Aorta (tissue), 5 donors: ENCODE measurements around the gene PITHD1. TPM values are rescaled to one million over a fixed set of nuclear protein-coding genes. Genes with fewer than 3 reads are reported as not detected.
"Not testable (repeated sequence)": the region's sequence is repeated elsewhere in the genome, so short reads cannot be mapped to it uniquely, and the experiment has no call there.

Experiments used
- ATAC-seq: fragments of 200-7000 bp; cut with Tn5 transposase; one replicate; pipeline ENCODE4 v1.9.1; 2022; ENCODE audit warnings: moderate library complexity; ENCODE audit not compliant: low FRiP score
- DNase-seq, 2 donors: peaks; one replicate each; pipeline ENCODE4 v3.0.0-alpha.2; 2020
- H3K27ac ChIP-seq, 2 donors: one replicate each; pipeline ENCODE4 v1.5.1; 2013; ENCODE audit warnings: low read length in 2 of 2, mild to moderate bottlenecking in 2 of 2, moderate library complexity in 2 of 2, control low read depth in 1 of 2, inconsistent platforms in 1 of 2, low read depth in 1 of 2
- H3K27me3 ChIP-seq, 2 donors: one replicate each; pipeline ENCODE4 v1.6.1; 2013; ENCODE audit warnings: control low read depth in 1 of 2, low read length in 1 of 2, mild to moderate bottlenecking in 1 of 2, moderate library complexity in 1 of 2; ENCODE audit not compliant: insufficient read depth in 2 of 2, control insufficient read depth in 1 of 2
- H3K36me3 ChIP-seq, 2 donors: one replicate each; pipeline ENCODE4 v1.6.1; 2013; ENCODE audit warnings: control low read depth in 1 of 2, low read length in 1 of 2, mild to moderate bottlenecking in 1 of 2; ENCODE audit not compliant: insufficient read depth in 2 of 2, control insufficient read depth in 1 of 2
- H3K4me1 ChIP-seq, 2 donors: one replicate each; pipeline ENCODE4 v1.6.1; 2013; ENCODE audit warnings: low read length in 2 of 2, control low read depth in 1 of 2, mild to moderate bottlenecking in 1 of 2, moderate library complexity in 1 of 2; ENCODE audit not compliant: insufficient read depth in 2 of 2, control insufficient read depth in 1 of 2
- H3K4me3 ChIP-seq, 2 donors: one replicate each; pipeline ENCODE4 v1.5.1; 2013; ENCODE audit warnings: low read length in 2 of 2, control low read depth in 1 of 2, mild to moderate bottlenecking in 1 of 2
- H3K9me3 ChIP-seq: one replicate; pipeline ENCODE4 v1.6.1; 2013; ENCODE audit warnings: mild to moderate bottlenecking, low read length; ENCODE audit not compliant: control insufficient read depth
- WGBS, 2 donors: extraction: QIAGEN DNeasy Blood & Tissue Kit; methylation state at CpG; one replicate each; pipeline ENCODE4 v1.1.7; 2013; 5-methylcytosine and 5-hydroxymethylcytosine counted together
- intact Hi-C, 2 donors: fragments of 100-400 bp; cut with DNase I; formaldehyde crosslinking; loops; one replicate each; pipeline versions ENCODE4 v1.14.2 to v1.15.0; 2022
- polyA plus RNA-seq, 2 donors: library from polyadenylated mRNA; stranded (reverse); fragments of 200-250 nt; gene quantifications; one replicate each; pipeline ENCODE4 v1.2.3, GENCODE V29; 2013
- total RNA-seq, 2 donors: library from RNA; stranded (reverse); fragmentation: NEBNext Ultra II Directional; extraction: Animal tissue kit (Norgen Biotek cat#: 25700); gene quantifications; one replicate each; pipeline ENCODE4 v1.2.1, GENCODE V29; 2021
- donor health status: healthy with polysubstance abuse.
- donor health status: Bipolar disorder and iron deficiency.
- donor health status: DM: no; HTN: no; CAD: no.
- donor health status: DM: no; HTN: no; CAD: no.
- donor health status: DM: yes; HTN: yes; CAD: no.

Gene PITHD1
- total and polyA plus RNA-seq, 4 donors, result 33.9 to 40.3 (median 37.4) TPM

DNA sequence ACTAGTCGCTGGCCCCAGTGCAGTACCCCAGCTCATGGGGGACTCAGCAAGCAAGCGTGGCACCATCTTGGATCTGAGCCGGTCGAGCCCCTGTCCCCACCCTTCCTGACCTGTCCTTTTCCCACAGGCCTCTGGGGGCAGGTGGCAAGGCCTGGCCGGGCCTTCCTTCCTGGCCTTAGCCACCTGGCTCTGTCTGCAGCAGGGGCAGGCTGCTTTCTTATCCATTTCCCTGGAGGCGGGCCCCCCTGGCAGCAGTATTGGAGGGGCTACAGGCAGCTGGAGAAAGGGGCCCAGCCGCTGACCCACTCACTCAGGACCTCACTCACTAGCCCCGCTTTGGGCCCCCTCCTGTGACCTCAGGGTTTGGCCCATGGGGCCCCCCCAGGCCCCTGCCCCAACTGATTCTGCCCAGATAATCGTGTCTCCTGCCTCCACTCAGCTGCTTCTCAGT is 16.5 kb downstream of the PITHD1 start:
- H3K36me3 ChIP-seq, H3K4me3 ChIP-seq, ATAC-seq, H3K4me1 ChIP-seq, DNase-seq, H3K27ac ChIP-seq, H3K27me3 ChIP-seq, intact Hi-C loops, H3K9me3 ChIP-seq: not testable (repeated sequence)
- 65 to 80% methylated on average over 8 to 9 of the region's 9 CpGs for WGBS, 2 donors

DNA sequence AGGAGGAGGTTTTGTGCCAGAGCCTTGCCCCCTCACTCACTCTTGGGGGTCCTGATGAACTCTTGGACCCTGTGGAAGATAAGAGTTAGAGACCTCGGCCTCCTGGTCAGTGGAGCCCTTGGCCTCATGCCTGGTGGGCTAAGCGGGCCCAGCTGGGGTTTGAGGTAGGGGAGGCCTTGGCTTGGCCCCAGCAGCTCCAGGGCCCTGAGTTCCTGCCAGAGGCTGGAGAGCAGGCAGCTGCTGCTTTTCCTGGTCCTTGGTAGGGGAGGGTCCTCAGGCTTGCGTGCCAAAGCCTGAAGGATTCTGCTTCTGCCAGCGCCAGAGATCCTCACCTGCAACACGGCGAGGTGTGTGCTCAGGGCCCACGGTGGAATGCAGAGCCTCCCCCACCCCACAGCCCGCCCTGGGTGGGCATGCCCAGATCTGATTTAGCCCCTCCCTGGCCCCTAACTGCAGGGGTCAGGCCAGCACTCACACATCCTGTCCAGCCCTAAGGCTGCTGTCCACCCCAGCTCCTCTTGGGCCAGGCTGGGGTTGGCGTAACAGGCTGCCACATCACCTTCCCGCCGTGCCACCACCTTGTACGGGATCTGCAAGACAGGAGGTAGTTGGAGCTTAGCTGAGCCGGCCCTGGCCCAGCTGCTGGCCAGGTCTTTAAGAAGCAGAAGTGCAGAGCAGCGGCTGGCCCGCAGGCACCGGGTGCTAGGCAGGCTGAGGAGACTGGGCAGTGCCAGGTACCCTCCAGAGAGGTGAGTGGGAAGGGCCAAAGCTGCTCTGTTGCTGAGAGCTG is 17.7 kb downstream of the PITHD1 start:
- Histone ChIP-seq H3K4me1 (peaks cover 0 to 4% of the 10 kb centered on the region in 2 donors), H3K27ac (no peak overlapping the region), H3K36me3 (no peaks in the 10 kb centered on the region), H3K27me3 (no peaks in the 10 kb centered on the region), H3K9me3 (no peaks in the 10 kb centered on the region), H3K4me3 (no peak overlapping the region)
- WGBS, 2 donors, result 79 to 80% methylated on average over 15 to 16 of the region's 16 CpGs
- intact Hi-C loops, result no loop called here
- ATAC-seq (no peak), DNase-seq (no peak)

DNA sequence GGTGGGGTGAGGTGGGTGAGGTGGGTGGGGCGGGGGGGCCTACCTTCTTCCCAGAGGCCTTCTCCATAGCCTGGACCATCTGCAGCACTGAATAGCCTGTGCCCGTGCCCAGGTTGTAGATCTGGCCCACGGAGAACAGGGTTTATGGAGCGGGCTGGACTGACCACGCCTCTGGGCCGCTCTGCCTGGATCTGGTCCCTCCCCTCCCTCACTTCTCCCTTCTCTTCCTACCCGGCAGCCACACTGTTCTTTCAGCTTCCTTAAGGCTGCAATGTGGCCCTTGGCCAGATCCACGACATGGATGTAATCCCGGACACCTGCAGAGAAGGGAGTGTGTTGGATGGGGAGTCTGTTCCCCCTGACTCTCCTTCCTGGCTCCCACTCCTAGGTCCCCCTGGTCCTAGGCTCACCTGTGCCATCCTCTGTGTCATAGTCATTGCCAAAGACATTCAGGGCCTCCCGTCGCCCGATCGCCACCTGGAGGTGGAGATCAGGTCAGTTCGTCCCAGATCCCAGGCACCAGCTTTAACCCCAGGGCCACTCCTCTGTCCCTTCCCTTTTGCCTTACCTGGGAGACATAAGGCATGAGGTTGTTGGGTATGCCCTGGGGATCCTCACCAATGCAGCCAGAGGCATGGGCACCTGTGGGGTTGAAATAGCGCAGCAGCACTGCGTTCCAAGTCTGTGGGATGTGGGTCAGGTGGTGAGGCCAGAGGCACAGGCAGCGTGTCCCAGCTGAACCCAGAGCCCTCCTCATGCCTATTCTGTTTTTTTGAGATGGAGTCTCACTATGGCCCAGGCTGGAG is 18.5 kb downstream of the PITHD1 start:
- Histone ChIP-seq H3K27ac (no peak overlapping the region), H3K36me3 (no peaks in the 10 kb centered on the region), H3K4me1 (peaks cover 0 to 4% of the 10 kb centered on the region in 2 donors), H3K4me3 (no peak overlapping the region), H3K27me3 (no peaks in the 10 kb centered on the region), H3K9me3 (no peaks in the 10 kb centered on the region)
- DNase-seq (no peak), ATAC-seq (no peak)
- 67 to 70% methylated on average over 17 of the region's 17 CpGs for WGBS, 2 donors
- intact Hi-C loops, result no loop called here

DNA sequence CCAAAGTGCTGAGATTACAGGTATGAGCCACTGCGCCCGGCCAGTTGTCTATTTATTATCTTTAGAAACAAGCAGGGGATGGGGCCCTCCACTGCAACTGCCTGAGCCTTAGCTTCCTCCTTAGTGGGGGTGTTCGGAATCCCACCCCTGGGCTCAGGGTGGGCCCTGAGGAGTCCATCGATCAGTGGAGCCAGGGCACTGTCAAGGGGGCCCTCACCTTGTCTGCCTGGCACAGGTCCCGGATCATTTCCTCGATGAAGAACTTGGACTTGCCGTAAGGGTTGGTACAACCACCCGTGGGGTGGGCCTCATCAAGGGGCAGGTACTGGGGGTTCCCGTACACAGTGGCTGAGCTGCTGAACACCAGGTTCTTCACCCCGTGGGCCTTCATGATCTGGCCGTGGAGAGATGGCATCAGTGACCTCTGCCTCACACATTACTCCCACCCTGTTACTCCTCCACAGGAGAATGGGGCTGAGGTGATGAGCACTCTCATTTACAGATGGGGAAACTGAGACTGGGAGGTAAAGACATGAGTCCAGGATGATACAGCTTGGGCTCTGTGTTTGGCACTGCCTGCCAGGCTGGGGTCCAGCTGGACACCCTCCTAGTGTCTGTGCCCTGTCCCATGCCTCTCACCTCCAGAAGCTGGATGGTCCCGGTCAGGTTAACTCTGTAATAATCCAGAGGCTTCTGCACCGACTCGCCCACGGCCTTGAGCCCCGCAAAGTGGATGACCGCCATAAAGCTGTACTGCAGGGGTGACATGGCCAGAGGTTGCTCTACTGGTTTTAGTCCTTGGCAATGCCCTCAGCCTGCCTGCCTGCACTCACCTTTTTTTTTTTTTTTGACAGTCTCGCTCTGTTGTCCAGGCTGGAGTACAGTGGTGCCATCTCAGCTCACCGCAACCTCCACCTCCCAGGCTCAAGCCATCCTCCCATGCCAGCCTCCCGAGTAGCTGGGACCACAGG is 19.5 kb downstream of the PITHD1 start:
- Histone ChIP-seq H3K27me3 (no peaks in the 10 kb centered on the region), H3K27ac (no peak overlapping the region), H3K9me3 (no peaks in the 10 kb centered on the region), H3K36me3 (no peaks in the 10 kb centered on the region), H3K4me3 (no peak overlapping the region), H3K4me1 (peaks cover 0 to 4% of the 10 kb centered on the region in 2 donors)
- intact Hi-C loops, result no loop called here
- 84% methylated on average over 20 of the region's 20 CpGs for WGBS, 2 donors
- ATAC-seq (no peak), DNase-seq (no peak)

DNA sequence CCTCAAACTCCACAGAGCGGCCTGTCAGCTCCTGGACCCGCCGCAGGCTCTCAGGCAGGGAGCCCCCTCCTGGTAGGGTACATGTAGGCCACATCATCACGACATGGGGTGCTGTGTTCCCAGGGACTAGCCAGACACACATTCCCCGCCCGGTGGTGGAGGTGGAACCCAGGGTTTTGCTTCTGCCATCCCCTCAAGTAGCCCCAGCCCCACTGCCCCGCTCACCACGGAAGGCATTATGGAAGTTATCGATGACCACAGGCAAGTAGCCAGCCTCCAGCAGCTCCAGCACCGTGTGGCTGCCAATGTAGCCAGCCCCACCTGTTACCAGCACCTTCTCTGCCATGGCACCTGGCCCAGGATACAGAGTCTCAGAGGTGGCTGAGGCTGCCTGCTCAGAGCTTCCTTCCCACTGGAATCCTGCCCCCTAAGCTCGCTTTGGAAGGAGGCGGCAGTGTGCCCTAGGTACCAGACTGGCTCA is 20.5 kb downstream of the PITHD1 start:
- no peak overlapping the region for H3K27ac ChIP-seq
- H3K36me3 ChIP-seq, result no peaks in the 10 kb centered on the region

DNA sequence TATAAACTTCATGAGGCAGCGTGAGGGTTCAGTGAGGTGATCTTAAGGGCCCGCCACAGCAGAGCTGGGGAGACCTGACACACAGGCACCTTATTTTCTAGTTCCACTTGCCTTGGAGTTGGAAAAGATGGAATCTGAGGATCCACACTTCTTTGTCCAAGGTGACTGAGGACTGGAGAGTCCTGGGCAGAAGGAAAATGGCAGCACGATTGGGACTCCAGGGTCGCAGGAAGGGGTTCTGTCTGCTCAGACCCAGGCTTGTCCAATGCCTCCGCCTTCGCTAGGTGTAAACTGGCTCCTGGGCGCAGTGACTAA is 21.0 kb downstream of the PITHD1 start:
- WGBS, 2 donors, result 77 to 82% methylated on average over 7 of the region's 7 CpGs
- Histone ChIP-seq H3K4me1 (peaks cover 0 to 4% of the 10 kb centered on the region in 2 donors), H3K4me3 (no peak overlapping the region), H3K9me3 (no peaks in the 10 kb centered on the region), H3K36me3 (no peaks in the 10 kb centered on the region), H3K27ac (no peak overlapping the region), H3K27me3 (no peaks in the 10 kb centered on the region)
- DNase-seq, result no peak
- no peak for ATAC-seq
- intact Hi-C loops, result no loop called here

More for the DNA sequence above, 20.5 kb downstream of the PITHD1 start:
- Histone ChIP-seq H3K27me3 (no peaks in the 10 kb centered on the region), H3K4me3 (no peak overlapping the region), H3K4me1 (peaks cover 0 to 4% of the 10 kb centered on the region in 2 donors), H3K9me3 (no peaks in the 10 kb centered on the region)
- ATAC-seq, result no peak
- 86% methylated on average over 12 of the region's 12 CpGs for WGBS, 2 donors
- intact Hi-C loops, result no loop called here
- DNase-seq, result no peak

DNA sequence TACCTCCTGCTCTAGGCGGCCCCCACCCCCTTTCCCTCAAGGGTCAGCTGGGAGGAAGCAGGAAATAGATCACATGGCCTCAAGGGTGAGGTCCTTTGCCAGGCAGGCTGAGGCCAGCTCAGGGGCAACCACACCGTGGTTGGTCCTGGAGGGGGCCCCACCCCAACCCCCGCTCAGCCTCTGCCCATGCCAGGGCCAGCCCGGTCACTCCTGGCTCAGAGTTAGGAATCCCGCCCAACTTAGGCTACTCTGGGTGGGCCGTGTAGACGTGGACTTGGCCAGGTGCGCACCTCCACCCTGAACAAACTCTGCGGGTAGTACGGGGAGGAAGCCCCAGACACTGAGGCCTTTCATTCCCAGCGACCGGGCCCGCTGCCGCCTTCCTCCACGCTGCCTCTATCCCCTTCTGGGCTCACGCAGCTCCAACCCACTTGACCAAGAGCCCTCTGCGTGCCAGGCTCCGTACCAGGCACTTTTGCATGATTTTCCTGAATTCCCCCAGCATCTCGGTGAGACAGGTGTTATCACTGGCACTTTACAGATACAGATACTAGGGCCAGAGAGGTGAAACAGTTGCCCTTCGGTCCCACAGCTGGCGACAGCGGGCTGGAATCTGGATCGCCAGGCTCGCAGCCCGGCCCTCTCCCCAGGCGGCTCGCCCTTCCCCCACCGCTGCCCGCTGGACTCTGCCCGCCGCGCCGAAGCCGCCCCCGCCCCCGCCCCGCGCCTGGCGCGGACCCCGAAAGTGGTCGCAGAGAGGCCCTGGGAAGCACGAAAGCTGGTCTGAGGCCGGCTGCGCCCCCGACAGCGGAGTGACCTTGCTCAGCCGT is 21.6 kb downstream of the PITHD1 start:
- WGBS, 2 donors, result 3 to 4% methylated on average over 45 to 48 of the region's 48 CpGs
- peak; percentile 69 to 79 for DNase-seq
- intact Hi-C loops, result loop anchor here in 1 of 2 donors (5.0 kb wide), 1 partner anchor 68 kb away; the partner anchor contains the start of gene FUCA1

More for the DNA sequence above, 21.6 kb downstream of the PITHD1 start:
- ATAC-seq, result peak; percentile 34
- H3K4me3 ChIP-seq, result peak overlapping the region; percentile 60 to 66
- peaks cover 0 to 4% of the 10 kb centered on the region in 2 donors for H3K4me1 ChIP-seq
- H3K36me3 ChIP-seq, result no peaks in the 10 kb centered on the region
- H3K27me3 ChIP-seq, result no peaks in the 10 kb centered on the region
- H3K9me3 ChIP-seq, result no peaks in the 10 kb centered on the region
- peak overlapping the region in 1 of 2 donors; percentile 48 for H3K27ac ChIP-seq
